H1 (cell line): Measurements from ENCODE around the gene SCAP. TPM values are rescaled to one million over a fixed set of nuclear protein-coding genes. Genes with fewer than 3 reads are reported as not detected.

Experiments used
- ATF3 ChIP-seq: IDR thresholded peaks from 2 replicates; pipeline ENCODE4 v1.6.1; 2011; ENCODE audit warnings: low read depth, mild to moderate bottlenecking, low read length; ENCODE audit not compliant: insufficient read depth
- BRCA1 ChIP-seq: IDR thresholded peaks from 2 replicates; pipeline ENCODE4 v1.6.1; 2012; ENCODE audit warnings: low read depth, low read length, improper control_type of control experiment
- EP300 ChIP-seq, 2 experiments: IDR thresholded peaks; 1 replicate in 1 of 2; 2 replicates in 1 of 2; pipeline ENCODE4 v1.6.1; 2011 to 2012; ENCODE audit warnings: low read depth in 2 of 2, low read length in 2 of 2, mild to moderate bottlenecking in 2 of 2, borderline replicate concordance in 1 of 2, inconsistent platforms in 1 of 2, moderate library complexity in 1 of 2
- FOSL1 ChIP-seq: IDR thresholded peaks from 2 replicates; pipeline ENCODE4 v1.6.1; 2011; ENCODE audit warnings: mild to moderate bottlenecking, low read depth, low read length, moderate library complexity; ENCODE audit not compliant: insufficient read depth
- POLR2AphosphoS5 ChIP-seq: IDR thresholded peaks from 2 replicates; pipeline ENCODE4 v1.6.1; 2011; ENCODE audit warnings: low read depth, low read length
- POU5F1 ChIP-seq: IDR thresholded peaks from 2 replicates; pipeline ENCODE4 v1.6.1; 2011; ENCODE audit warnings: low read depth, mild to moderate bottlenecking, low read length, moderate library complexity
- RFX5 ChIP-seq: IDR thresholded peaks from 2 replicates; pipeline ENCODE4 v1.6.1; 2011; ENCODE audit warnings: low read depth, low read length, improper control_type of control experiment, borderline replicate concordance
- SRF ChIP-seq: IDR thresholded peaks from 2 replicates; pipeline ENCODE4 v1.6.1; 2011; ENCODE audit warnings: mild to moderate bottlenecking, low read depth, low read length, moderate library complexity
- TEAD4 ChIP-seq: IDR thresholded peaks from 2 replicates; pipeline ENCODE4 v1.6.1; 2012; ENCODE audit warnings: low read depth, low read length, inconsistent platforms, mixed read lengths
- polyA plus RNA-seq, 7 experiments: library from polyadenylated mRNA; depleted of rRNA in 3 of 7; stranded (reverse) in 5 of 7; unstranded in 2 of 7; fragments of >200 nt in 5 of 7; fragments of 200-250 nt in 2 of 7; gene quantifications; 1 replicate in 5 of 7; 2 replicates in 1 of 7; 4 replicates in 1 of 7; pipeline versions ENCODE4 v1.2.1 to v1.2.3, GENCODE V29; 2011 to 2013; ENCODE audit warnings: missing spikeins in 2 of 7, mixed read lengths in 2 of 7
- total RNA-seq: library from RNA; stranded (reverse); fragmentation: NEBNext Ultra II Directional; extraction: Animal tissue kit (Norgen Biotek cat#: 25700); gene quantifications from 2 replicates; pipeline ENCODE4 v1.2.1, GENCODE V29; 2021
- TF ChIP-seq, protein P1 (sequence below): fragments of 300-600 bp; sonication (generic); IDR thresholded peaks from 2 replicates; pipeline ENCODE4 v1.7.1; 2012; ENCODE audit warnings: low read length, moderate library complexity, mild to moderate bottlenecking, inconsistent platforms; ENCODE audit not compliant: insufficient replicate concordance

Gene SCAP
- total and polyA plus RNA-seq, 2 of the 8 experiments (the other 6 are each of a cell fraction or from before 2014, with no cell fraction given): 74.0 to 114 TPM

DNA sequence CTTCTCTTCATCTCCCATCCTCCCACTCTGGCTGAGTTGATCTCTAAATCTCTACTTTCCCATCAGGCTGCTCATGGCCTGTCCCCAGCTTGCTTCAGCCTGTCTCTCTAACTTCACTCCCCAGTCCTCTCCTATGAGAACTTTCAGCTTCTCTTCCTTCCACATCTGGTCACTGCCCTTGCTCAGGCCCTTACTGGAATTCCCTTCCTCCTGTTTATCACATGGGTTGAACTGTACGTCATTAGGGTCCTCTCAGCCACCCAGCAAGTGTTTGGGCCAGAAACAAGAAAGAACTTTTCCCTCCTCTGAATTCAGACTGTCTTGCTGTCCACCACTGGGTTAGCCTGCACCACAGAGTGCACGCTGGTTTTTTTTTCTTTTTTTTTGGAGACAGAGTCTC, 89.9 kb downstream of the SCAP start (continued):
- TF ChIP-seq, protein P1, sequence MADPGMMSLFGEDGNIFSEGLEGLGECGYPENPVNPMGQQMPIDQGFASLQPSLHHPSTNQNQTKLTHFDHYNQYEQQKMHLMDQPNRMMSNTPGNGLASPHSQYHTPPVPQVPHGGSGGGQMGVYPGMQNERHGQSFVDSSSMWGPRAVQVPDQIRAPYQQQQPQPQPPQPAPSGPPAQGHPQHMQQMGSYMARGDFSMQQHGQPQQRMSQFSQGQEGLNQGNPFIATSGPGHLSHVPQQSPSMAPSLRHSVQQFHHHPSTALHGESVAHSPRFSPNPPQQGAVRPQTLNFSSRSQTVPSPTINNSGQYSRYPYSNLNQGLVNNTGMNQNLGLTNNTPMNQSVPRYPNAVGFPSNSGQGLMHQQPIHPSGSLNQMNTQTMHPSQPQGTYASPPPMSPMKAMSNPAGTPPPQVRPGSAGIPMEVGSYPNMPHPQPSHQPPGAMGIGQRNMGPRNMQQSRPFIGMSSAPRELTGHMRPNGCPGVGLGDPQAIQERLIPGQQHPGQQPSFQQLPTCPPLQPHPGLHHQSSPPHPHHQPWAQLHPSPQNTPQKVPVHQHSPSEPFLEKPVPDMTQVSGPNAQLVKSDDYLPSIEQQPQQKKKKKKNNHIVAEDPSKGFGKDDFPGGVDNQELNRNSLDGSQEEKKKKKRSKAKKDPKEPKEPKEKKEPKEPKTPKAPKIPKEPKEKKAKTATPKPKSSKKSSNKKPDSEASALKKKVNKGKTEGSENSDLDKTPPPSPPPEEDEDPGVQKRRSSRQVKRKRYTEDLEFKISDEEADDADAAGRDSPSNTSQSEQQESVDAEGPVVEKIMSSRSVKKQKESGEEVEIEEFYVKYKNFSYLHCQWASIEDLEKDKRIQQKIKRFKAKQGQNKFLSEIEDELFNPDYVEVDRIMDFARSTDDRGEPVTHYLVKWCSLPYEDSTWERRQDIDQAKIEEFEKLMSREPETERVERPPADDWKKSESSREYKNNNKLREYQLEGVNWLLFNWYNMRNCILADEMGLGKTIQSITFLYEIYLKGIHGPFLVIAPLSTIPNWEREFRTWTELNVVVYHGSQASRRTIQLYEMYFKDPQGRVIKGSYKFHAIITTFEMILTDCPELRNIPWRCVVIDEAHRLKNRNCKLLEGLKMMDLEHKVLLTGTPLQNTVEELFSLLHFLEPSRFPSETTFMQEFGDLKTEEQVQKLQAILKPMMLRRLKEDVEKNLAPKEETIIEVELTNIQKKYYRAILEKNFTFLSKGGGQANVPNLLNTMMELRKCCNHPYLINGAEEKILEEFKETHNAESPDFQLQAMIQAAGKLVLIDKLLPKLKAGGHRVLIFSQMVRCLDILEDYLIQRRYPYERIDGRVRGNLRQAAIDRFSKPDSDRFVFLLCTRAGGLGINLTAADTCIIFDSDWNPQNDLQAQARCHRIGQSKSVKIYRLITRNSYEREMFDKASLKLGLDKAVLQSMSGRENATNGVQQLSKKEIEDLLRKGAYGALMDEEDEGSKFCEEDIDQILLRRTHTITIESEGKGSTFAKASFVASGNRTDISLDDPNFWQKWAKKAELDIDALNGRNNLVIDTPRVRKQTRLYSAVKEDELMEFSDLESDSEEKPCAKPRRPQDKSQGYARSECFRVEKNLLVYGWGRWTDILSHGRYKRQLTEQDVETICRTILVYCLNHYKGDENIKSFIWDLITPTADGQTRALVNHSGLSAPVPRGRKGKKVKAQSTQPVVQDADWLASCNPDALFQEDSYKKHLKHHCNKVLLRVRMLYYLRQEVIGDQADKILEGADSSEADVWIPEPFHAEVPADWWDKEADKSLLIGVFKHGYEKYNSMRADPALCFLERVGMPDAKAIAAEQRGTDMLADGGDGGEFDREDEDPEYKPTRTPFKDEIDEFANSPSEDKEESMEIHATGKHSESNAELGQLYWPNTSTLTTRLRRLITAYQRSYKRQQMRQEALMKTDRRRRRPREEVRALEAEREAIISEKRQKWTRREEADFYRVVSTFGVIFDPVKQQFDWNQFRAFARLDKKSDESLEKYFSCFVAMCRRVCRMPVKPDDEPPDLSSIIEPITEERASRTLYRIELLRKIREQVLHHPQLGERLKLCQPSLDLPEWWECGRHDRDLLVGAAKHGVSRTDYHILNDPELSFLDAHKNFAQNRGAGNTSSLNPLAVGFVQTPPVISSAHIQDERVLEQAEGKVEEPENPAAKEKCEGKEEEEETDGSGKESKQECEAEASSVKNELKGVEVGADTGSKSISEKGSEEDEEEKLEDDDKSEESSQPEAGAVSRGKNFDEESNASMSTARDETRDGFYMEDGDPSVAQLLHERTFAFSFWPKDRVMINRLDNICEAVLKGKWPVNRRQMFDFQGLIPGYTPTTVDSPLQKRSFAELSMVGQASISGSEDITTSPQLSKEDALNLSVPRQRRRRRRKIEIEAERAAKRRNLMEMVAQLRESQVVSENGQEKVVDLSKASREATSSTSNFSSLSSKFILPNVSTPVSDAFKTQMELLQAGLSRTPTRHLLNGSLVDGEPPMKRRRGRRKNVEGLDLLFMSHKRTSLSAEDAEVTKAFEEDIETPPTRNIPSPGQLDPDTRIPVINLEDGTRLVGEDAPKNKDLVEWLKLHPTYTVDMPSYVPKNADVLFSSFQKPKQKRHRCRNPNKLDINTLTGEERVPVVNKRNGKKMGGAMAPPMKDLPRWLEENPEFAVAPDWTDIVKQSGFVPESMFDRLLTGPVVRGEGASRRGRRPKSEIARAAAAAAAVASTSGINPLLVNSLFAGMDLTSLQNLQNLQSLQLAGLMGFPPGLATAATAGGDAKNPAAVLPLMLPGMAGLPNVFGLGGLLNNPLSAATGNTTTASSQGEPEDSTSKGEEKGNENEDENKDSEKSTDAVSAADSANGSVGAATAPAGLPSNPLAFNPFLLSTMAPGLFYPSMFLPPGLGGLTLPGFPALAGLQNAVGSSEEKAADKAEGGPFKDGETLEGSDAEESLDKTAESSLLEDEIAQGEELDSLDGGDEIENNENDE: no peak
- TF ChIP-seq BRCA1: no peak
- TF ChIP-seq EP300 (IDR thresholded peaks at IDR 0.05; ENCODE audit: borderline replicate concordance in 1 of 2, low read depth in 2 of 2, low read length in 2 of 2): no peak
- no peak for TF ChIP-seq POLR2AphosphoS5
- TF ChIP-seq FOSL1: no peak
- TF ChIP-seq TEAD4: no peak
- TF ChIP-seq SRF: no peak
- no peak for TF ChIP-seq ATF3
- no peak for TF ChIP-seq POU5F1
- no peak for TF ChIP-seq RFX5
